Kidney (tissue), 14 donors: ENCODE measurements around the gene MRPL54. TPM values are rescaled to one million over a fixed set of nuclear protein-coding genes. Genes with fewer than 3 reads are reported as not detected.
A peak's percentile ranks its signal among the peaks of the same experiment; 100 is the strongest.

ENCODE experiments used
- DNase-seq, 5 donors: peaks; one replicate each; pipeline ENCODE4 v3.0.0-alpha.2; 2013 to 2020
- FAIRE-seq: peaks from 2 replicates; lab custom pipeline; 2012; peaks lifted over from hg19 to GRCh38; lab: Jason Lieb, UNC
- H3K27ac ChIP-seq, 2 donors: one replicate each; pipeline ENCODE4 v1.7.0; 2013; ENCODE audit warnings: low read depth in 2 of 2, low read length in 2 of 2, inconsistent platforms in 1 of 2
- H3K27me3 ChIP-seq: one replicate; pipeline ENCODE4 v1.7.1; 2013; ENCODE audit warnings: low read length, inconsistent platforms; ENCODE audit not compliant: control insufficient read depth, insufficient read depth
- H3K36me3 ChIP-seq, 3 donors: one replicate each; pipeline versions ENCODE4 v1.7.0 to v1.7.1; 2013; ENCODE audit warnings: low read length in 3 of 3, control low read depth in 1 of 3, inconsistent platforms in 1 of 3; ENCODE audit not compliant: insufficient read depth in 3 of 3, control insufficient read depth in 2 of 3
- H3K4me1 ChIP-seq, 3 donors: one replicate each; pipeline versions ENCODE4 v1.7.0 to v1.7.1; 2013; ENCODE audit warnings: low read length in 3 of 3, inconsistent platforms in 1 of 3, low read depth in 1 of 3; ENCODE audit not compliant: control insufficient read depth in 2 of 3, insufficient read depth in 2 of 3
- H3K4me3 ChIP-seq, 3 donors: one replicate each; pipeline versions ENCODE4 v1.7.0 to v1.8.1; 2013; ENCODE audit warnings: low read length in 3 of 3, control low read depth in 1 of 3, inconsistent platforms in 1 of 3
- H3K9ac ChIP-seq, 3 donors: one replicate each; pipeline versions ENCODE4 v1.7.0 to v1.7.1; 2013; ENCODE audit warnings: low read length in 3 of 3, control low read depth in 1 of 3, inconsistent platforms in 1 of 3
- H3K9me3 ChIP-seq, 3 donors: one replicate each; pipeline versions ENCODE4 v1.7.0 to v1.7.1; 2013; ENCODE audit warnings: low read length in 3 of 3, control low read depth in 1 of 3, inconsistent platforms in 1 of 3; ENCODE audit not compliant: control insufficient read depth in 2 of 3, insufficient read depth in 1 of 3
- CTCF ChIP-seq: IDR thresholded peaks from 3 replicates; pipeline ENCODE4 v1.5.1; 2012; ENCODE audit warnings: mild to moderate bottlenecking, moderate library complexity, borderline replicate concordance; ENCODE audit not compliant: insufficient read depth; ENCODE audit errors: extremely low read depth
- intact Hi-C: fragments of 100-400 bp; cut with DNase I; formaldehyde crosslinking; loops from one replicate; pipeline ENCODE4 v1.11.1; 2022
- polyA plus RNA-seq: library from polyadenylated mRNA; stranded (reverse); fragments of 350-450 nt; fragmentation: Illumina TruSeq; extraction: RNeasy Lipid Tissue Mini Kit (QIAGEN cat#74804); gene quantifications from one replicate; pipeline ENCODE4 v1.2.3, GENCODE V29; 2014; ENCODE audit warnings: low read depth, low replicate concordance; ENCODE audit not compliant: insufficient read depth
- total RNA-seq: library from RNA; stranded (reverse); fragmentation: NEBNext Ultra II Directional; extraction: Animal tissue kit (Norgen Biotek cat#: 25700); gene quantifications from one replicate; pipeline ENCODE4 v1.2.1, GENCODE V29; 2021
- donor health status: control.
- donor health status: control.
- donor health status: control.
- donor health status: control.
- donor health status: control.
- donor health status: DM: yes; HTN: yes; CAD: no.
- donor health status: Normal renal cell carcinoma (clear cell type).

MRPL54 gene
- total and polyA plus RNA-seq, 2 donors from 2014 or later = 57.6 to 151 TPM

DNA sequence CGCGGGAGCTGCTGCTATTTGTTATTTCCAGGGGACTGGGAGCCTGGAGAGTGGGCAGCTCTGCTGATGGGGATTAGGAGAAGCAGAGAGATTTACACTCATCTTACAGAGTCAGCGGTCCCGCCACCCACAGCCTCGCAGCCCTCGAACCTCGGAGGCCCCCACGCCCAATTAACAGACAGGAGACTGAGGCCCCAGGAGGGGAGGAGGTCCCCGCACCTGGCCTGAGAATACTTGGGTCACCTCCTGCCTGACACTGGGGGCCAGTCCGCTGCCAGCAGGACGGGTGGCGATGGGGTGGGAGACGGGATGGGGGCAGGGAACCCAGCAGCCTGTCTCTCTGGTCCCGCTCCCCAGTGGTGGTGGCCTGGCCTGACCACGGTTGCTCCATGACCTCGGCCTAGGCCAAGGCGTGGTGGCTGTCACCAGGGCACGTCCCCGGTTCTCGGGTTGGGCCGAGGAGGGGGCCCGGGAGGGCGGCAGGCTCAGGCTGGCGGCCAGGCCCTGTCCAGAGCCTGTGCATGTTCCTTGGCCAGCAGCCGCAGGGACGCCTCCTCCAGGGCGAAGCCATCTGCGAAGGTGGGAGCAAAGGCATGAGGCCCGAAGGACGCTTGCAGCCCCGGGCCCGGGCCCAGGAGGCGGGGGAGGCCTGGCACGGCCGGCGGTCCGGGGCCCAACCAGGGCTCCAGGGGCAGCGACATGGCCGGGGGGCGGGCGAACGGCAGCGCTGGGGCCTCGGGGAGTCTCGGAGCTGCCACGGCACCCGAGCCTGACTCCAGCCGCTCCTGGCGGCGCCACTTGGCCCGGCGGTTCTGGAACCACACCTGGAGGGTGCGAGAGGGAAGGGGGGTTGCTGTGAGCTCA lies 7.9 kb downstream of the MRPL54 start:
- H3K36me3 ChIP-seq = peaks cover 0 to 6% (median 2%) of the 10 kb centered on the region in 3 donors
- no peak for FAIRE-seq
- no peak overlapping the region for H3K27ac ChIP-seq
- no peak for TF ChIP-seq CTCF
- H3K4me3 ChIP-seq = no peak overlapping the region
- no peak overlapping the region for H3K9ac ChIP-seq
- H3K27me3 ChIP-seq = no peaks in the 10 kb centered on the region
- H3K9me3 ChIP-seq = no peaks in the 10 kb centered on the region
- intact Hi-C loops = no loop called here
- H3K4me1 ChIP-seq = no peaks in the 10 kb centered on the region
- peak in 1 of 5 donors; percentile 72 for DNase-seq

- Histone ChIP-seq H3K4me3 (no peak overlapping the region), H3K4me1 (no peaks in the 10 kb centered on the region), H3K9ac (no peak overlapping the region), H3K27ac (no peak overlapping the region), H3K36me3 (peaks cover 0 to 5% (median 2%) of the 10 kb centered on the region in 3 donors), H3K27me3 (no peaks in the 10 kb centered on the region), H3K9me3 (no peaks in the 10 kb centered on the region)
- no peak for FAIRE-seq
- TF ChIP-seq CTCF = no peak
- DNase-seq = peak in 2 of 5 donors; percentile 23 to 29
- intact Hi-C loops = no loop called here
Observed at GRCh38 chr19:3771000-3771905, 8.8 kb downstream of the MRPL54 start.

DNA sequence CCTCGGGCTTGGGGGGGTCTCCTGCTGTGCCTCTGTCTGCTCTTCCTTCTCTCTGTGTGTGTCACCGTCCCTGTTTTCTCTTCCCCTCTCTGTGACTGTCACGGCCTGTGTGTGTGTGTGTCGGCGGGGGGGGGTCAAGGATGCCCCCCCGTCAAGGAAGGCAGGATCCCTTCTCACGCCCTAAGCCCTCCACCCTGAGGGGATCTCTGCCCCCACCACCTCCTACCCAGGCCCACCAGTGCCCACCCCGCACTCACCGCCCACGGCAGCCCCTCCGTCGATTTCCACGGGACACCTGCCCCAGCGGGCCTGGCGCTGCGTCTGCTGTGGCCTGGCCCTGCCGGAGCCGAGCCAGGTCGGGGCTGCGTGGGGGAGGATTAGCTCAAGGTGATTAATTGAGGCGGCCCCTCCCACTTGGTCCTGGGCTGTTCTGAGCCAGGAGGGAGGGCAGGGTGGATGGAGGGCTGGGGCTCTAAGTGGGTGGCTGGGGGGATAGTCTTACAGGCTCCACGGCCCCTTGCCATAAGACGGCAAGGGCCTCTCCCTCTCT lies 9.5 kb downstream of the MRPL54 start, which contains the start of gene RAX2:
Gene RAX2 (minus strand): TSS at position 323 of the 550 bp plus-strand sequence. CDS start 486 bp downstream, outside the sequence.
- intact Hi-C loops = no loop called here
- DNase-seq (peak in 4 of 5 donors; percentile 74 to 76 (median 75)), FAIRE-seq (no peak)
- Histone ChIP-seq H3K27ac (no peak within 1 kb of the TSS), H3K4me3 (no peak within 1 kb of the TSS), H3K36me3 (no peaks in the 10 kb centered on the region), H3K9me3 (no peaks in the 10 kb centered on the region), H3K4me1 (no peaks in the 10 kb centered on the region), H3K9ac (no peak within 1 kb of the TSS), H3K27me3 (no peaks in the 10 kb centered on the region)
- TF ChIP-seq CTCF = no peak
